Renal pelvis (tissue), 12 donors: ENCODE data around the gene DCAF16. TPM values are rescaled to one million over a fixed set of nuclear protein-coding genes. Genes with fewer than 3 reads are reported as not detected.
"Not testable (repeated sequence)": the region's sequence is repeated elsewhere in the genome, so short reads cannot be mapped to it uniquely, and the experiment has no call there.

Source experiments
- DNase-seq: peaks from one replicate; pipeline ENCODE4 v3.0.0-alpha.2; 2013
- long read RNA-seq, 16 experiments: transcript quantifications; one replicate each; lab custom pipeline, GENCODE V29; 2026
- polyA plus RNA-seq, 3 donors: library from polyadenylated mRNA; unstranded; fragments of 120-200 nt; gene quantifications; one replicate each; pipeline ENCODE4 v1.2.1, GENCODE V29; 2013; ENCODE audit not compliant: insufficient read length in 3 of 3

Gene DCAF16
- polyA plus RNA-seq = 10 to 100 TPM; 36.2 to 73.7 (median 70.5) TPM
- long read RNA-seq, donor 1, full-length matches to known transcripts = 7 of 7 reads
- long read RNA-seq, donor 1, partial matches to known transcripts = 0 of 7 reads
- long read RNA-seq, donor 1, other reads (novel, unspliced or antisense) = 0 of 7 reads
- long read RNA-seq, donor 2, full-length matches to known transcripts = 6 of 6 reads
- long read RNA-seq, donor 2, partial matches to known transcripts = 0 of 6 reads
- long read RNA-seq, donor 2, other reads (novel, unspliced or antisense) = 0 of 6 reads
- long read RNA-seq, donor 3, full-length matches to known transcripts = 5 of 16 reads
- long read RNA-seq, donor 3, partial matches to known transcripts = 0 of 16 reads
- long read RNA-seq, donor 3, other reads (novel, unspliced or antisense) = 11 of 16 reads
- long read RNA-seq, donor 4, full-length matches to known transcripts = 4 of 4 reads
- long read RNA-seq, donor 4, partial matches to known transcripts = 0 of 4 reads
- long read RNA-seq, donor 4, other reads (novel, unspliced or antisense) = 0 of 4 reads
- long read RNA-seq, donor 5, full-length matches to known transcripts = 7 of 24 reads
- long read RNA-seq, donor 5, partial matches to known transcripts = 12 of 24 reads
- long read RNA-seq, donor 5, other reads (novel, unspliced or antisense) = 5 of 24 reads
- long read RNA-seq, donor 6, full-length matches to known transcripts = 6 of 35 reads
- long read RNA-seq, donor 6, partial matches to known transcripts = 19 of 35 reads
- long read RNA-seq, donor 6, other reads (novel, unspliced or antisense) = 10 of 35 reads
- long read RNA-seq, donor 7, full-length matches to known transcripts = 5 of 17 reads
- long read RNA-seq, donor 7, partial matches to known transcripts = 0 of 17 reads
- long read RNA-seq, donor 7, other reads (novel, unspliced or antisense) = 12 of 17 reads
- long read RNA-seq, donor 8, full-length matches to known transcripts = 11 of 40 reads
- long read RNA-seq, donor 8, partial matches to known transcripts = 29 of 40 reads
- long read RNA-seq, donor 8, other reads (novel, unspliced or antisense) = 0 of 40 reads
- long read RNA-seq, donor 9, full-length matches to known transcripts = 7 of 14 reads
- long read RNA-seq, donor 9, partial matches to known transcripts = 7 of 14 reads
- long read RNA-seq, donor 9, other reads (novel, unspliced or antisense) = 0 of 14 reads
- long read RNA-seq, donor 10, full-length matches to known transcripts = 10 of 53 reads
- long read RNA-seq, donor 10, partial matches to known transcripts = 43 of 53 reads
- long read RNA-seq, donor 10, other reads (novel, unspliced or antisense) = 0 of 53 reads
- long read RNA-seq, donor 11, full-length matches to known transcripts = 5 of 12 reads
- long read RNA-seq, donor 11, partial matches to known transcripts = 7 of 12 reads
- long read RNA-seq, donor 11, other reads (novel, unspliced or antisense) = 0 of 12 reads
- long read RNA-seq, donor 12, full-length matches to known transcripts = 13 of 55 reads
- long read RNA-seq, donor 12, partial matches to known transcripts = 42 of 55 reads
- long read RNA-seq, donor 12, other reads (novel, unspliced or antisense) = 0 of 55 reads
- long read RNA-seq, donor 13, full-length matches to known transcripts = 4 of 21 reads
- long read RNA-seq, donor 13, partial matches to known transcripts = 12 of 21 reads
- long read RNA-seq, donor 13, other reads (novel, unspliced or antisense) = 5 of 21 reads
- long read RNA-seq, donor 14, full-length matches to known transcripts = 17 of 74 reads
- long read RNA-seq, donor 14, partial matches to known transcripts = 57 of 74 reads
- long read RNA-seq, donor 14, other reads (novel, unspliced or antisense) = 0 of 74 reads
- long read RNA-seq, donor 15, full-length matches to known transcripts = 17 of 24 reads
- long read RNA-seq, donor 15, partial matches to known transcripts = 7 of 24 reads
- long read RNA-seq, donor 15, other reads (novel, unspliced or antisense) = 0 of 24 reads
- long read RNA-seq, donor 16, full-length matches to known transcripts = 8 of 27 reads
- long read RNA-seq, donor 16, partial matches to known transcripts = 7 of 27 reads
- long read RNA-seq, donor 16, other reads (novel, unspliced or antisense) = 12 of 27 reads

GRCh38 chr4:17810260-17811077, at the start of gene DCAF16, which contains the start of gene NCAPG:
Gene DCAF16 (minus strand): TSS chr4:17810757. CDS start chr4:17804141, 6,616 bp downstream.
Gene NCAPG (plus strand): TSS chr4:17810979. CDS start chr4:17811078, 99 bp downstream.
- DNase-seq = peak; percentile 100

GRCh38 chr4:17859793-17860406, 49.3 kb upstream of the DCAF16 start:
- DNase-seq = no peak

- no peak for DNase-seq
Observed at GRCh38 chr4:17854036-17854435, 43.5 kb upstream of the DCAF16 start.

DNA sequence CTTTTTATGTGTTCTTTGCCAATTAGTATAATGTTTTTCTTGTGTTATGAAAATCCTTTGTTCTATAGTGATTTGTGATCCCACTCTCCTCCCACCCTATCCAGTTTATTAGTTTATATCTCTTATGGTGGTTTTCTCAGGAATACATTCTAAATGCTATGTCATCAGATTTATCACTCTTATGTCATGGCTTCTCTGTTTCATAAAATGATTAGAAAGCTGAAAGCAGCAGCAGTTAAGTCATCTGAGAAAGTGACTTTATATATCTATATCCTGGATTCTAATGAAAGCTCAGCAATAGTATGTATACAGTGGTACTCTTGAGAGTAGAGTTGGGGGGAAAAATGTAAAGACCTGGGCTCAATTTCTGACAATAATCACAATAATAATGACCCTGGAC, 41.4 kb upstream of the DCAF16 start:
- DNase-seq = no peak

DNA sequence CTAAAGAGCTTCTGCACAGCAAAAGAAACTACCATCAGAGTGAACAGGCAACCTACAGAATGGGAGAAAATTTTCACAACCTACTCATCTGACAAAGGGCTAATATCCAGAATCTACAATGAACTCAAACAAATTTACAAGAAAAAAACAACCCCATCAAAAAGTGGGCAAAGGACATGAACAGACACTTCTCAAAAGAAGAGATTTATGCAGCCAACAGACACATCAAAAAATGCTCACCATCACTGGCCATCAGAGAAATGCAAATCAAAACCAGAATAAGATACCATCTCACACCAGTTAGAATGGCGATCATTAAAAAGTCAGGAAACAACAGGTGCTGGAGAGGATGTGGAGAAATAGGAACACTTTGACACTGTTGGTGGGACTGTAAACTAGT, 39.7 kb upstream of the DCAF16 start:
- DNase-seq = not testable (repeated sequence)

DNA sequence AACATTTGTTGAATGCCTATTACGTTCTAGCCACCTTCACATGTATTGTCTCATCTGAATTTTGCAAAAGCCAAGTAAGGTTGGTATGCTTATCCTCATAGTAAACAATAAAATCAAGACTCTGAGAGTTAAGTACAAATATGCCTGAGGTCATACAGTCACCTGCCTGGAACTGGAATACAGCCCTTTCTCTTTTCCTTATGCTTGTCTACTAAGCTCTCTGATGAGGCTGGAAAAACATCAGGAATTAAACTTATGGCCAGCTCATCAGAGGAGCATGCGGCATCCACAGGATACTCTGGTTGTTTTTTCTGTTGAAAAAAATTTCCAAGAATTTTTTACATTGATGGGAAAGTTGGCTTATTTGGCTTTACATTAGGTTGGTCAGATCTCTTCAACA, 35.7 kb upstream of the DCAF16 start:
- DNase-seq = no peak

GRCh38 chr4:17823871-17824669, 13.5 kb upstream of the DCAF16 start:
- DNase-seq = no peak

GRCh38 chr4:17817027-17817426, 6.5 kb upstream of the DCAF16 start:
- peak; percentile 35 for DNase-seq

DNA sequence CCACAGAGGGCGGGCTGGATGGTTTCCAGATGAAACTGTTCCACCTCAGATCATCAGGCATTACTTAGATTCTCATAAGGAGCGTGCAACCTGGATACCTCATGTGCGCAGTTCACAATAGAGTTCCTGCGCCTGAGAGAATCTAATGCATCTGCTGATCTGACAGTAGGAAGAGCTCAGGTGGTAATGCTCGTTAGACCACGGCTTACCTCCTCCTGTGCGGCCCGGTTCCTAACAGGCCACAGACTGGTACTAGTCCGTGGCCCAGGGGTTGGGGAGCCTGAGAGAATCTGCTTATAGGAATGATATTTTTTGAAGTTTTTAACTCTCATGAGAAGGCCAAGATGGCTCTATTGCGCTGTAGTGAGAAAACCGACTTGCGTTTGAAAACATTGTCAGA, 5.6 kb upstream of the DCAF16 start:
- no peak for DNase-seq

GRCh38 chr4:17814140-17814539, 3.6 kb upstream of the DCAF16 start:
- no peak for DNase-seq

DNA sequence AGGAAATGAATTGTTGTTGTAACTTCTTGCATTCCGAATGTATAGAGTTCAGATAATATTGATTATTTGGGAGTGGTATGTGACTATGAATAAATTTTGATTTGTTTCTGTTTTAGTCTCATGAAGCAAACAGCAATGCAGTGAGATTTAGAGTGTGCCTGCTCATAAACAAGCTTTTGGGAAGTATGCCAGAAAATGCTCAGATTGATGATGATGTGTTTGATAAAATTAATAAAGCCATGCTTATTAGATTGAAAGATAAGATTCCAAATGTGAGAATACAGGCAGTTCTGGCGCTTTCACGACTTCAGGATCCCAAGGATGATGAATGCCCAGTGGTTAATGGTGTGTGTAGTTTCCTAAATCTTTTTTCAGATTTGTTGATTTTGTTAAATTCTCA, 2.2 kb upstream of the DCAF16 start:
- DNase-seq = no peak

GRCh38 chr4:17812125-17812524, 1.6 kb upstream of the DCAF16 start:
- DNase-seq = no peak

DNA sequence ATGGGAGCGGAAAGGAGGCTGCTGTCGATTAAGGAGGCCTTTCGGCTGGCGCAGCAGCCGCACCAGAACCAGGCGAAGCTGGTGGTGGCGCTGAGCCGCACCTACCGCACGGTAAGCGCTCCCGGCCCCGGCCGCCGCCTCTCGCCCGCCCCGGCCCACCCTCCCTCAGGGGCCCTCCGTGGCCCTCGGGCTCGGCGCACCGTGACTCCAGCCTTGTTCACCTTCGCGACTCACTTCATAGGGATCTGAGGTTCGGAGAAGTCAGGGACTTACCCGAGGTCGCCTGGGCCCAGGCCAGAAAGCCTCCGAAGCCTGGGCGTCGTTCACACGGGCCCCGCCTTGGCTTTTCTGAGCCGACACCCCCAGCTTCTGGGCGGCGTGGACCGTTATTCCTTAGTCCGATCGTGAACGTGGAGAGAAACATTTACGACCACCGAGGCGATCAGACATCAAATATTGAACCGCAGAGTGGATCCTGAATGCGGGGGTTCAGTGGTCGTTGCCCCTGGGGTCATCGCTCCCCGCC, 584 bp upstream of the DCAF16 start:
- DNase-seq = no peak

DNA sequence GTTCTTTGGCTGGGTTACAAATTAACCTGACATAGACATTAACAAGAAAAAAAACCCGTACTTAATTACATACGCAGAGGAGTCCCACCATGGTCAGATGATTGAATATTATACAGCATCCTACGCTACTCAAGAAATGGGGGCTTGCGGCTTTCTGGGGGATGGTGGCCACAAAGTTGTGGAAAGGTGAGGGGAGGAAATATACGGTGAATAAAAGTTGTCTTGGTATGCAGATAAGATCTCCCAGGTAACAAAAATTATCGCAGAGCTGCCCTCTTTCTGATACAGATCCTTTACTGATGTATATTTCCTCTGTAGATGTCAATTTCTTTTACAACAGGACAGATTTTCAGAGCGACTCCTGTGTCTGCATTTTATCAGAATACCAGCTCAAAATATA, 890 bp downstream of the DCAF16 start:
- no peak for DNase-seq

GRCh38 chr4:17807446-17807845, 3.1 kb downstream of the DCAF16 start:
- no peak for DNase-seq

- DNase-seq = no peak
Observed at GRCh38 chr4:17805580-17806155, 4.9 kb downstream of the DCAF16 start.

GRCh38 chr4:17797808-17798207, 12.7 kb downstream of the DCAF16 start:
- no peak for DNase-seq
